ENCODE data around the gene INPP5A.
A peak's percentile ranks its signal among the peaks of the same experiment; 100 is the strongest.

INPP5A gene

GRCh38 chr10:132541129-132541528 is 3.5 kb downstream of the INPP5A start:
- H3K36me3 ChIP-seq (ENCODE audit: control insufficient read depth, insufficient read depth, low read length) = no peaks in the 10 kb centered on the region
- H3K4ac ChIP-seq (ENCODE audit: low read depth, low read length) = no peak overlapping the region
- H3K23ac ChIP-seq (ENCODE audit: low read length) = no peak overlapping the region
- no peak overlapping the region for H3K9ac ChIP-seq (ENCODE audit: low read length)
- H3K56ac ChIP-seq (ENCODE audit: low read length) = no peak overlapping the region
- peaks cover 11% of the 10 kb centered on the region for H3K79me1 ChIP-seq (ENCODE audit: low read length)
- H2BK120ac ChIP-seq (ENCODE audit: low read depth, low read length) = no peak overlapping the region
- no peak overlapping the region for H3K18ac ChIP-seq (ENCODE audit: low read length)
- DNase-seq = no peak
- H2BK15ac ChIP-seq (replicated peaks; ENCODE audit: low read depth) = no peak overlapping the region
- no peak overlapping the region for H2AK5ac ChIP-seq (ENCODE audit: low read length)
- no peak overlapping the region for H4K8ac ChIP-seq (ENCODE audit: low read depth, low read length)
- H3K27ac ChIP-seq (ENCODE audit: low read depth, low read length) = no peak overlapping the region
- H3K27me3 ChIP-seq (ENCODE audit: insufficient read depth, low read length, poor library complexity) = no peaks in the 10 kb centered on the region
- peaks cover 1% of the 10 kb centered on the region for H3K79me2 ChIP-seq (ENCODE audit: control insufficient read depth, insufficient read depth, low read length)
- no peak overlapping the region for H3K4me2 ChIP-seq (ENCODE audit: low read length)
- H2BK5ac ChIP-seq (ENCODE audit: low read length) = no peak overlapping the region
- whole genome bisulfite sequencing (ENCODE audit: extremely low coverage, insufficient coverage, low lambda C conversion rate) = no CpG with 5 or more reads among the region's 11 CpGs
- H3K4me3 ChIP-seq (ENCODE audit: low read length) = no peak overlapping the region
- H3K4me1 ChIP-seq (ENCODE audit: control insufficient read depth, low read depth, low read length) = peaks cover 3% of the 10 kb centered on the region
- H4K5ac ChIP-seq (ENCODE audit: low read length) = no peak overlapping the region

DNA sequence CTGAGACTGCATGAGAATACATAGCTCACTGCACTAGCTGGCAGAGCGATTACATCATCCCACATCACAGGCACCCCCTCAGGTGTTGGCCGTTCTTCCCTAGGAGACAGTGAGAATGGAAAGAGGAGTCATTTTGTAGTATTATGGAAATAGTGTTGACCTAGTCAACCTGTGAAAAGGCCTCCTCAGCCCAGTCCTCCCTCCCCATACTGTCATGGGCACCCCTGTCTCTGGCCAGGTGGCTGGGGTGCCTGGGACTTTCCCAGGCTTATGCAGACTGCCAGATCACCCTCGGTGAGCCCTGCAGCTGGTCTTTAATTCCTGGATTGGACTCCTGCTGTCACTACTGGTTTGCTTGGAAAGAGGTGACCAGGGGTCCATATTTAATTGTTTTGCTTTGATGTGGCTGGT is 4.0 kb downstream of the INPP5A start:
- H3K36me3 ChIP-seq (ENCODE audit: control insufficient read depth, insufficient read depth, low read length) = no peaks in the 10 kb centered on the region
- peaks cover 11% of the 10 kb centered on the region for H3K79me1 ChIP-seq (ENCODE audit: low read length)
- no peaks in the 10 kb centered on the region for H3K27me3 ChIP-seq (ENCODE audit: insufficient read depth, low read length, poor library complexity)
- H3K4me3 ChIP-seq (ENCODE audit: low read length) = no peak overlapping the region
- H3K56ac ChIP-seq (ENCODE audit: low read length) = peak overlapping the region; percentile 42
- H3K23ac ChIP-seq (ENCODE audit: low read length) = no peak overlapping the region
- H3K4me2 ChIP-seq (ENCODE audit: low read length) = no peak overlapping the region
- no peak overlapping the region for H2BK15ac ChIP-seq (replicated peaks; ENCODE audit: low read depth)
- no peak overlapping the region for H3K4ac ChIP-seq (ENCODE audit: low read depth, low read length)
- no peak overlapping the region for H2BK5ac ChIP-seq (ENCODE audit: low read length)
- no peaks in the 10 kb centered on the region for H3K4me1 ChIP-seq (ENCODE audit: control insufficient read depth, low read depth, low read length)
- H2AK5ac ChIP-seq (ENCODE audit: low read length) = no peak overlapping the region
- no peak overlapping the region for H3K18ac ChIP-seq (ENCODE audit: low read length)
- no peak overlapping the region for H2BK120ac ChIP-seq (ENCODE audit: low read depth, low read length)
- H3K79me2 ChIP-seq (ENCODE audit: control insufficient read depth, insufficient read depth, low read length) = peaks cover 1% of the 10 kb centered on the region
- no CpG with 5 or more reads among the region's 3 CpGs for WGBS (ENCODE audit: extremely low coverage, insufficient coverage, low lambda C conversion rate)
- no peak overlapping the region for H3K9ac ChIP-seq (ENCODE audit: low read length)
- H3K27ac ChIP-seq (ENCODE audit: low read depth, low read length) = no peak overlapping the region
- no peak for DNase-seq
- no peak overlapping the region for H4K8ac ChIP-seq (ENCODE audit: low read depth, low read length)
- H4K5ac ChIP-seq (ENCODE audit: low read length) = no peak overlapping the region

DNA sequence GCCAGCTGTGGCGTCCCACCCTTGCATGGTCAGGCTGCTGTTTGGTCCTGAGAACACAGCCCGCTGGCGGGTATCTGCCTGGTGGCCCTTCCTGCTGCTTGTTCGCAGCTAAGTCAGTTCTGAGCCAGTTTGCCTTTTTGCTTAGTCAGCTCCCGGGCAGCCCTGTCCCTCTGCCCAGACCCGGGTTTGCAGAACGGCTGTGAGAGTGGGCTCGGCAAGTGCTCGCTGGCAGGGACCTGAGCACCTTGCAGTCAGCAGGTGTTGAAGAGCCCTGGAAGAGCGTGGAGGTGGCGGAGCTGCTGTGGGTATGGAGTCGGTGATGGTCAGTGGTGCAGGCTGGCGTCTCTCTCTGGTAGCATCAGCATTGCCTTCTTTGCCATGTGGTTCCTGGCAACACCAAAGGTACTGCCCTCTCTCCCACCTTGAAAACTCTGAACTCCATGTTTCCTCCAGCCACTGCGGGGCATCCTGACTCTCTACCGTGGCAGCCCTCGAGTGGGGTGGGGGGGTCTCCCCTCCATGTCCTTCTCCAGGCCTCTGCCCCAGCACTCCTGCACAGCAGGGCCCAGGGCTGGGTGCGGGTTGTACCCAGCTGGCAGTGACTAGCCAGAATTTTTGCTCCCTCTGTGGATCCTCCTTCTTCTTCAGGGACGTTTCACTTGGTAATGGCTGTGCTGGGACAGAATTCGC is 4.6 kb downstream of the INPP5A start:
- H3K4me3 ChIP-seq (ENCODE audit: low read length) = no peak overlapping the region
- no peaks in the 10 kb centered on the region for H3K36me3 ChIP-seq (ENCODE audit: control insufficient read depth, insufficient read depth, low read length)
- no peak overlapping the region for H4K8ac ChIP-seq (ENCODE audit: low read depth, low read length)
- WGBS (ENCODE audit: extremely low coverage, insufficient coverage, low lambda C conversion rate) = no CpG with 5 or more reads among the region's 19 CpGs
- no peak overlapping the region for H3K4me2 ChIP-seq (ENCODE audit: low read length)
- no peak overlapping the region for H2BK120ac ChIP-seq (ENCODE audit: low read depth, low read length)
- H3K4ac ChIP-seq (ENCODE audit: low read depth, low read length) = no peak overlapping the region
- H2BK15ac ChIP-seq (replicated peaks; ENCODE audit: low read depth) = no peak overlapping the region
- H3K9ac ChIP-seq (ENCODE audit: low read length) = no peak overlapping the region
- H3K4me1 ChIP-seq (ENCODE audit: control insufficient read depth, low read depth, low read length) = no peaks in the 10 kb centered on the region
- no peak overlapping the region for H2AK5ac ChIP-seq (ENCODE audit: low read length)
- H3K23ac ChIP-seq (ENCODE audit: low read length) = peak overlapping the region; percentile 89
- peaks cover 11% of the 10 kb centered on the region for H3K79me1 ChIP-seq (ENCODE audit: low read length)
- DNase-seq = no peak
- H2BK5ac ChIP-seq (ENCODE audit: low read length) = no peak overlapping the region
- no peak overlapping the region for H3K27ac ChIP-seq (ENCODE audit: low read depth, low read length)
- peaks cover 1% of the 10 kb centered on the region for H3K79me2 ChIP-seq (ENCODE audit: control insufficient read depth, insufficient read depth, low read length)
- H4K5ac ChIP-seq (ENCODE audit: low read length) = no peak overlapping the region
- no peak overlapping the region for H3K56ac ChIP-seq (ENCODE audit: low read length)
- no peaks in the 10 kb centered on the region for H3K27me3 ChIP-seq (ENCODE audit: insufficient read depth, low read length, poor library complexity)
- no peak overlapping the region for H3K18ac ChIP-seq (ENCODE audit: low read length)

- H3K36me3 ChIP-seq (ENCODE audit: control insufficient read depth, insufficient read depth, low read length) = no peaks in the 10 kb centered on the region
- no peaks in the 10 kb centered on the region for H3K27me3 ChIP-seq (ENCODE audit: insufficient read depth, low read length, poor library complexity)
- no peaks in the 10 kb centered on the region for H3K4me1 ChIP-seq (ENCODE audit: control insufficient read depth, low read depth, low read length)
- H2BK15ac ChIP-seq (replicated peaks; ENCODE audit: low read depth) = no peak overlapping the region
- no peak overlapping the region for H3K4me3 ChIP-seq (ENCODE audit: low read length)
- H3K18ac ChIP-seq (ENCODE audit: low read length) = no peak overlapping the region
- peaks cover 11% of the 10 kb centered on the region for H3K79me1 ChIP-seq (ENCODE audit: low read length)
- no peak overlapping the region for H2BK5ac ChIP-seq (ENCODE audit: low read length)
- H3K9ac ChIP-seq (ENCODE audit: low read length) = no peak overlapping the region
- no peak overlapping the region for H4K8ac ChIP-seq (ENCODE audit: low read depth, low read length)
- H2BK120ac ChIP-seq (ENCODE audit: low read depth, low read length) = no peak overlapping the region
- H3K56ac ChIP-seq (ENCODE audit: low read length) = no peak overlapping the region
- no peak overlapping the region for H3K27ac ChIP-seq (ENCODE audit: low read depth, low read length)
- no peak overlapping the region for H3K4me2 ChIP-seq (ENCODE audit: low read length)
- H3K23ac ChIP-seq (ENCODE audit: low read length) = no peak overlapping the region
- H3K79me2 ChIP-seq (ENCODE audit: control insufficient read depth, insufficient read depth, low read length) = peaks cover 1% of the 10 kb centered on the region
- no peak overlapping the region for H3K4ac ChIP-seq (ENCODE audit: low read depth, low read length)
- no peak for DNase-seq
- H4K5ac ChIP-seq (ENCODE audit: low read length) = no peak overlapping the region
- H2AK5ac ChIP-seq (ENCODE audit: low read length) = no peak overlapping the region
- no CpG with 5 or more reads among the region's 3 CpGs for WGBS (ENCODE audit: extremely low coverage, insufficient coverage, low lambda C conversion rate)
These were observed 5.2 kb downstream of the INPP5A start for GRCh38 chr10:132542819-132543218.

GRCh38 chr10:132543916-132544743 is 6.5 kb downstream of the INPP5A start:
- H3K27me3 ChIP-seq (ENCODE audit: insufficient read depth, low read length, poor library complexity) = no peaks in the 10 kb centered on the region
- H3K27ac ChIP-seq (ENCODE audit: low read depth, low read length) = no peak overlapping the region
- H3K4me3 ChIP-seq (ENCODE audit: low read length) = no peak overlapping the region
- H4K5ac ChIP-seq (ENCODE audit: low read length) = no peak overlapping the region
- H3K79me1 ChIP-seq (ENCODE audit: low read length) = peaks cover 9% of the 10 kb centered on the region
- no peaks in the 10 kb centered on the region for H3K4me1 ChIP-seq (ENCODE audit: control insufficient read depth, low read depth, low read length)
- no peak overlapping the region for H2AK5ac ChIP-seq (ENCODE audit: low read length)
- H3K4ac ChIP-seq (ENCODE audit: low read depth, low read length) = no peak overlapping the region
- no peak overlapping the region for H2BK15ac ChIP-seq (replicated peaks; ENCODE audit: low read depth)
- H3K18ac ChIP-seq (ENCODE audit: low read length) = no peak overlapping the region
- no peaks in the 10 kb centered on the region for H3K36me3 ChIP-seq (ENCODE audit: control insufficient read depth, insufficient read depth, low read length)
- peak overlapping the region; percentile 25 for H3K56ac ChIP-seq (ENCODE audit: low read length)
- WGBS (ENCODE audit: extremely low coverage, insufficient coverage, low lambda C conversion rate) = no CpG with 5 or more reads among the region's 28 CpGs
- no peak overlapping the region for H3K23ac ChIP-seq (ENCODE audit: low read length)
- H2BK120ac ChIP-seq (ENCODE audit: low read depth, low read length) = no peak overlapping the region
- no peak overlapping the region for H4K8ac ChIP-seq (ENCODE audit: low read depth, low read length)
- DNase-seq = no peak
- no peak overlapping the region for H3K9ac ChIP-seq (ENCODE audit: low read length)
- peaks cover 1% of the 10 kb centered on the region for H3K79me2 ChIP-seq (ENCODE audit: control insufficient read depth, insufficient read depth, low read length)
- H2BK5ac ChIP-seq (ENCODE audit: low read length) = no peak overlapping the region
- H3K4me2 ChIP-seq (ENCODE audit: low read length) = no peak overlapping the region

All from mesendoderm (in vitro differentiated cells).